DMS53 treated with DMSO at 0.1 percent for 48 hours (cell line): ENCODE data around the gene LENEP.

Experiments
- DNase-seq: peaks from one replicate; lab custom pipeline; 2025; ENCODE audit not compliant: unreplicated experiment; lab: John Stamatoyannopoulos, UW

LENEP gene

DNA sequence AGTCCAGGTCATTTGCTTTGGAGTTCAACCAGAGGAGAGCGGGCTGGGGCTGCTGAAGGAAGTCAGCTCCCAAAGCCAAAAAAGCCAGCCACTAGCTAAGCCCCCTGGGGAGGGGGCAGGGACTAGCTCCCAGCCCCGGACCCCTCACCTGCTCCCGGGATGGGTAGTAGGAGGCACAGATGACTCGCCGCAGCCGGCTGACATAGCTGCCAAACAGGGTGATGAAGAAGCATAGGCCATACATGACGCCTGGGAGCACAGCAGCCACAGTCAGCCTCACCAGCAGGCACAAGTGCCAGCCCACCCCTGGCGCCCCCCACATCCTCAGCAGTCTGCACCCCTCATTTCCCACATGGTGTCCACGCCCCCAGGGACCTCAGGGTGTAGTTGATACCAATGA, 32.8 kb downstream of the LENEP start:
- no peak for DNase-seq

GRCh38 chr1:155026588-155026987, 33.2 kb downstream of the LENEP start:
- no peak for DNase-seq

DNA sequence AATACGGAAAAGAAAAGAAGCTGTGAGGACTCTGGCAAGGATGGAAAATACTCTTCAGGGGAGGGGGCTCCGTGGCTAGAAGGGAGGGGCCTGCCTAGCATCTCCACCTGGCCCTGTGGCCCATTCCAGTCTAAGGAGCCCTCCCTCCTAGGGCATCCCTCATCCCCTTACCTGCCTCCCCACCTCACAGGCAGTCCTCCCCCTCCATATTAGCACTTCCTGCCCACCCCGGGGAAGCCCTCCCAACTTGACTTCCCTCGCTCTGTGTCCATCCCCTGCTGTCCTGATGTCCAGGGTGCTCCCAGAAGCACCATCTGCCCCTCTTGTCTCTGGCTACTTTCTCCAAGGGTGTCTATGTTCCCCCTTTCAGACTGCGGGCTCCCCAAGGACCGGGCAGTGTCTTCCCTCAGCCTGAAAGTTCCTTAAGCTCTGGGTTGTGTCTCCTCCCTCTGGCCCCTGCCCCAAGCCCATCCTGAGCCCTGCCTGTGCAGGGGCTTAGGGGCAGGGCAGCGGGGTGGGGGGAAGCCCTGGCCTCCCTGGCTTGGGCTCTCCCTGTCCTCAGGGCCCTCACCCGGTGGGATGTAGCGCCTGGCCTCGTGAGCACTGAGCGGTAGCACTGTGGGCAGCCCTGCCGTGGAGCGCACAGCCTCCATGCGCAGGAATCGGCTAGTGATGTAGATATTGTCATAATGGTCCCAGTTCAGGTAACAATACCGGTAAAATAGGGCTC, 36.3 kb downstream of the LENEP start:
- no peak for DNase-seq

DNA sequence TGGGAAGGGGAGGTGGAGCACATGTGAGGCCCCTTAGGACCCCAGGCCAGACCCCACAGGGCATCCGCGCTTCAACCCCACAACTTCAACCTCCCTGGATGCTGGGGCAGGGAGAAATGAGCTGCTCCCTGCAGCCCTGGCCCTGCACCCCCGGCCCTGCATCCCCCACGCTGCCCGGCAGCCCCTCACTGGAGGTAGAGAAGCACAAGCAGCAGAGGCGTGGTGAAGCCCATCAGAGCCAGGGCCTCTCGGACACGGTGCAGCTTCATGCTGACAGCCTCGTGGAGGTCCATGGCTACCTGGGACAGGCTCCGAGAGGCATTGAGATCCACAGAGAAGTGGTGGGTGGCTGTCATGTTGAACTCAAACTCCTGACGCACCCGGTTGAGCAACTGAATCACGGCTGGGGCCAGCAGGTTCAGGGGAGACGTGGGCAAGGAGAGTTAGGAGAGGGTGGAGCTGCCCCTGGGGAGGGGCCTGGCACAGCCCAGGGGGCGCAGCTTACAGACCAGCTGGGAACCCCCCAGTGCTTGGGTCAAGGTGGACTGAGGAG, 36.9 kb downstream of the LENEP start:
- no peak for DNase-seq

- no peak for DNase-seq
Measured at GRCh38 chr1:155030899-155031298, 37.5 kb downstream of the LENEP start.

DNA sequence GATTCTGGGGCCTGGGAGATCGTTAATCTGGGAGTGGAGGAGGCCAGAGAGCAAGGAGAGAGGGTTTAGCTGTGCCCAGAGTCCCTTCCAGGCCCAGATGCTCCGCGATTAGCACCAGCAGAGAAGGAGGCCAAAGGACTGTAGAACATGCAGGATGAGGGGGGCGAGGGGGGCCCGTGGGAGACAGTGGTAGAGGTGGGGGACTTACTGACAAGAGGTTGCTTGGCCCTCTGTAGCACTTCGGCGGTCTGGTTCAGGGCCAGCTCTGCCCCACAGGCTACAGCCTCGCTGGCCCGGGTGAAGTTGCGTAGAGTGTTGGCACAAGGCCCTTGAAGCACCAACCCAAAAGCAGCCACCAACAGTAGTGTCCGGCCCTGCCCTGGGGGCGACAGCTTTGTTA, 39.5 kb downstream of the LENEP start:
- no peak for DNase-seq

GRCh38 chr1:155033524-155033923, 40.1 kb downstream of the LENEP start, which contains the start of the genes DCST1 and DCST2:
Gene DCST1, plus strand, starts transcription at chr1:155033824. Its CDS starts 213 bp downstream, at chr1:155034037.
Gene DCST2, minus strand, starts transcription at chr1:155033781. Its CDS starts 80 bp downstream, at chr1:155033701.
- no peak for DNase-seq

- no peak for DNase-seq
Measured at GRCh38 chr1:155034318-155035208, 41.2 kb downstream of the LENEP start.

DNA sequence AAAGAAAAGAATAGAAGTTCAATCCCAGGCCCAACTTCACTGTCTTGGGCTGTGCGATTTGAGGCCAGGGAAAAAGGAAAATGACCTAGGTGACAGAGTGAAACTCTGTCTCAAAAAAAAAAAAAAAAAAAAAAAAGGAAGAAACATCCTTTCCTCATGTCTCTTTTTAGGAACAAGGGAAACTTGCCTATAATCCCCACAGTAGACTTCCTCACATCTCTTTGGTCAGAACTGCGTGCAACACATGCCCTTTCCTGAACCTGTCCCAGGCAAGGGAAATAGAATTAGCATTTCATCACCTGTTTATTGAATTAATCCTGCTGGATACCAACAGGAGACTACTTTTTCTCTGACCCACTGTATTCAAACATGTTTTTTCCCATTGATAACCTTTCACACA, 42.5 kb downstream of the LENEP start:
- DNase-seq = no peak

DNA sequence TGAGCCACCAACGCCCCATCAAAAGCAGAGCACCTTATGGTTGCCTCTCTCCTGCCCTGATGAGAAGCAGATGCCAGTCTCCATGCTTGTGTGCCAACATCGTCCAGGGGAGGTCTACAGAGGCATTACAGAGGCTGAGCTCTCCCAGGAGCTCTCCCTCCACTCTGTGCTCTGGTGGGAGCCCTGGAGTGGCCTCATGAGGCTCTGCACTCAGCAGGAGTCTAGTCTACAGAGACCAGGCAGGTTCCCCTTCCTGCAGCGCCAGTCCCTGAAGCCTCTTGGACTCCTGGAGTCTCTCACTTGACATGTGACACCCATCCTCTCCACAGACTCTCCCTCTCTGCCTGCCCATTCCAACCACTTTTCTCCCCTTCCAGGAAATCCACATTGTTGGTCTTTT, 43.7 kb downstream of the LENEP start:
- DNase-seq = no peak

DNA sequence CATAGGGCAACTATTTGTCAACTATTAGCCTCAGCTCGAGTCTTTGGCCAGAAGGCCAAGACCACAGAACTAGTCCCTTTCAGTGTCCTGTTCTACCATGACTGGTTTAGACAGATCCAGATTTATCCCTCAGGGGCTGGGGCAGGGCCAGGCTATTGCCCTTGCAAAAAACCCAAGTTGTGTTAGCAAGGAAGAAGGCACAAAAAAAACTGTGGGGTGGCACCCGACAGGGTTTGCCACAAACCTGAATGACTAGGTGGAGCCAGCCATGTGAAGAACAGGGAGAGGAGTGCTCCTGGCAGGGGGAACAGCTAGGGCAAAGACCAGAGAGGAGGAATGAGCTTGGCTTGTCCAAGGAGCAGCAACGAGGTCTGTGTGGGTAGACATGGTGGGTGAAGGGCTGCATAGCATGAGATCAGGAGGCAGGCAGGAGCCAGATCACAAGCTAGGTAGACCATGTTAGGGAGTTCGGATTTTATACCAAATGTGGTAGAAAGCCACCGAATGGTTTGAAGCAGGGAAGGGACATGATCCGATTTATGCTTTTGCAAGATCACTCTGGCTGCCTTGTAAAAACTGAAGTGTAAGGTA, 44.6 kb downstream of the LENEP start:
- DNase-seq = no peak

DNA sequence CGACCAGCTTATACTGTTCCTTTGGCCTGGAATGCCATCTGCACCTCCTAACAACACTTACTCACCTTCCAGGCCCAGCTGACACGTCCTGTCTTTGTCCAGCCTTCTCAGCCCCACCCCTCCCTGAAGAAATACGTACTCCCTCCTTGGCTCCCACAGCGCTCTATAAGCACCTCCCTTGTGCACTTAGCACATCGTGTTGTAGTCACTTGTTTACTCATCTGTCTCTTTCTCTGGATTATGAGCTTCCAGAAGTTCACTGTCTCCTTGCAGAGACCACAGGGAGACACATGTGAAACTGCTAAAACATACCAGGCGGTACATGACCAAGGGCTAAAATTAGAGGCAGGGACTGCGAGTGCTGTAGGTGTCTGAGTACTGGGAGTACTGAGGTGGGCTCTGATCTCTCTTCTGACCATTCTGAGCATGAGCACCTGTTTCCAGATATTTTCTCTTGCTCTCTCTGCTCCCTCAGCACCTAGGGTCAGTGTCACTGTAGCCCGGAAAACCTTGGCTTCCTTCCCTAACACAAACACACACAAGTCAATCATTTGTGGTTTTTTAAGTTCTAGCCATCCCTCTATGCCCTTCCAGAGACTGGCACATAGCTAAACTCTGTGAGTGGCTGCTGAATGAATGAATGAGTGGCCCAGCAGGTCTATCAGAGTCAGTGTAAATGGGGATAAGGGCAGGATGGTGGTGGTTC, 45.4 kb downstream of the LENEP start:
- DNase-seq = no peak

DNA sequence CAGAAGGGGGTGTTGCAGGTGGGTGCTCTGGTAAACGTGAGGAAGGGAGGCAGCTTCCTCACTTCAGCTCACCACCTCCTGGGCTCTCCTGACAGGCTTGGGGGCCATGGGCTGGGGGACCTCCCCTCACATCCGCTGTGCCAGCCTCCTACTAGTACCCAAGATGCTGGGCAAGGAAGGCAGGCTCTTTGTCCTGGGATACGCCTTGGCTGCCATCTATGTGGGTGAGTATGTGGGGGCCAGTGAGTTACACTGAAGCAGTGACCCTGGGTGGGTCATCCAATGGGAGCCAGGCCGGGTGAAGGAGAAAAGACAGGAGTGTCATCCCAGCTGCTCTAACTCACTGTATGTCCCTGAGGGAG, 45.9 kb downstream of the LENEP start:
- DNase-seq = no peak

- DNase-seq = no peak
Measured at GRCh38 chr1:155040358-155041093, 47.1 kb downstream of the LENEP start.

DNA sequence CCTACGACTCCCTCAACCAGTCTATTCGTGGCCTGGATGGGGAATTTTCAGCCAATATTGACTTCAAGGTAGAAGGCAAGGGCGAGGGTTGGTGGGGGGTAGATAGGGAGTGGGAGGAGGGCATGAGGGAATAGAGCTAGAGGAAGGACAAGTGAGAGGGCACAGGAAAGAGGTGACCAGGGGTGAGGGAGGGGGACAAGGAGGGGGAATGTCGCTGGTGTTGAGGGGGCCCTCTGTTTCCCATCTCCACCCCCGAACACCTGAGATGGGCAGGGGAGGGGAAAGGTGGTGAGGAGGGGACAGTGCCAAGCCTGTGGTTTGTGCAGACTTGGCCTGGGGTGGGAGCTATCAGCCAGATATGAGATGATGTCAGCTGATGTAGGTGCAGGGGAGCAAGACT, 49.4 kb downstream of the LENEP start:
- no peak for DNase-seq

- no peak for DNase-seq
Measured at GRCh38 chr1:155043301-155043702, 49.9 kb downstream of the LENEP start.

GRCh38 chr1:155043793-155044192, 50.4 kb downstream of the LENEP start:
- DNase-seq = no peak
